GM18909 (cell line): ENCODE measurements around the gene C9orf72.

Experiments used
- ATAC-seq: cut with Tn5 transposase; IDR thresholded peaks from one replicate; pipeline ENCODE4 v1.9.1; 2021; ENCODE audit warnings: mild to moderate bottlenecking; ENCODE audit not compliant: unreplicated experiment, poor library complexity

Gene C9orf72

GRCh38 chr9:27581826-27582225, 8.5 kb upstream of the C9orf72 start:
- no peak for ATAC-seq

GRCh38 chr9:27573634-27574590, 631 bp upstream of the C9orf72 start:
- ATAC-seq, result peak; percentile 92

GRCh38 chr9:27572566-27572917, 739 bp downstream of the C9orf72 start:
- ATAC-seq, result peak; percentile 36

GRCh38 chr9:27572061-27572460, 1.2 kb downstream of the C9orf72 start:
- no peak for ATAC-seq

GRCh38 chr9:27571011-27571410, 2.3 kb downstream of the C9orf72 start:
- ATAC-seq, result no peak

GRCh38 chr9:27569406-27569805, 3.9 kb downstream of the C9orf72 start:
- no peak for ATAC-seq

- ATAC-seq, result no peak
Measured at GRCh38 chr9:27566118-27566517, 7.2 kb downstream of the C9orf72 start.

GRCh38 chr9:27565696-27566095, 7.6 kb downstream of the C9orf72 start:
- no peak for ATAC-seq

GRCh38 chr9:27564670-27565069, 8.6 kb downstream of the C9orf72 start:
- ATAC-seq, result no peak

GRCh38 chr9:27563738-27564430, 9.4 kb downstream of the C9orf72 start:
- no peak for ATAC-seq

GRCh38 chr9:27561685-27562084, 11.6 kb downstream of the C9orf72 start:
- ATAC-seq, result peak; percentile 47

GRCh38 chr9:27560457-27560856, 12.8 kb downstream of the C9orf72 start:
- ATAC-seq, result no peak

- ATAC-seq, result no peak
Measured at GRCh38 chr9:27558307-27558706, 15.0 kb downstream of the C9orf72 start.

GRCh38 chr9:27556470-27556869, 16.8 kb downstream of the C9orf72 start:
- ATAC-seq, result no peak

- no peak for ATAC-seq
Measured at GRCh38 chr9:27554712-27555111, 18.6 kb downstream of the C9orf72 start.

GRCh38 chr9:27549196-27549755, 24.0 kb downstream of the C9orf72 start:
- no peak for ATAC-seq

GRCh38 chr9:27548055-27548741, 25.1 kb downstream of the C9orf72 start:
- ATAC-seq, result no peak

- ATAC-seq, result no peak
Measured at GRCh38 chr9:27545471-27545870, 27.8 kb downstream of the C9orf72 start.

- no peak for ATAC-seq
Measured at GRCh38 chr9:27542508-27542907, 30.8 kb downstream of the C9orf72 start.

GRCh38 chr9:27541740-27542139, 31.5 kb downstream of the C9orf72 start:
- no peak for ATAC-seq

GRCh38 chr9:27540502-27540901, 32.8 kb downstream of the C9orf72 start:
- no peak for ATAC-seq
